Activated naive CD8-positive, alpha-beta T cell treated with anti-CD3 and anti-CD28 coated beads, Interleukin-2, amount 50 U/mL, for 16 hours (primary cell): ENCODE results near the gene CCDC178.
"Not testable (repeated sequence)": the region's sequence is repeated elsewhere in the genome, so short reads cannot be mapped to it uniquely, and the experiment has no call there.

Experiments used
- DNase-seq: peaks from one replicate; pipeline ENCODE4 v3.0.0-alpha.2; 2020; ENCODE audit warnings: low read depth, low spot score

CCDC178 gene

GRCh38 chr18:33355263-33355662 lies 85.3 kb downstream of the CCDC178 start:
- DNase-seq: no peak

- DNase-seq: no peak
These were observed 90.3 kb downstream of the CCDC178 start for GRCh38 chr18:33350256-33350655.

GRCh38 chr18:33339733-33340132 lies 100.8 kb downstream of the CCDC178 start:
- not testable (repeated sequence) for DNase-seq

DNA sequence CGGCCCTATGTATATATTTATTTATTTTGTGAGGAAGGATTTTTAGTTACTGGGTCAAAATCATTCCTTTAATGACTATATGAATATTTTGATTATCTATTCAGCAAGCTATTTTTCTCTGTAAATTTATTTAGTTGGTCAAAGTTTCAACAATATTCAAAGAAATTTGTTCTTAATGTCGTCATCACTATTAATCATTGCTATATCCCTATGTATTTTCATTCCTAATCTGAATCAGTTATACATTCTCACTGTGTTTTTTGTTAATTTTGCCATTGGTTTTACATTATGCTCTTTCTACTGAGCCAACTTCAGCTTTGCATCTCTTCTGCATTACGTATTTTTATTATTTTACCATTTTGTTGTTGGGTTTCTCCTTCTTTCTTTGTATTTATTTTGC lies 105.7 kb downstream of the CCDC178 start:
- DNase-seq: no peak

GRCh38 chr18:33330711-33331110 lies 109.8 kb downstream of the CCDC178 start:
- no peak for DNase-seq

DNA sequence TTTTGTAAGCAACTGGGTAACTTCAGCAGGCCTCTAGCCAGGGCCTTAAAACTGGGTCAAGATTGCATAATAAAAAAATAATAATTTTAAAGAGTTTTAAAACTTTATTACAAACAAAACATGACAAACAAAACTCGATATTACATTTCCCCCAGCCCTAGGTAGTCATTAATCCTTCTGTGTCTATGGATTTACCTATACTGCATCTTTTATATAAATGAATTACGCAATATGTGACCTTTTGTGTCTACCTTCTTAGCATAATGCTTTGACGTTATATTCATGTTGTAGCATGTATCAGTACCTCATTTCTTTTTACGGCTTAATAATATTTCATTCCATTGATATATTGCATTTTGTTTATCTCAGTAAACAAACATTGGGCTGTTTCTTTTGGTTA lies 113.5 kb downstream of the CCDC178 start:
- DNase-seq: no peak

DNA sequence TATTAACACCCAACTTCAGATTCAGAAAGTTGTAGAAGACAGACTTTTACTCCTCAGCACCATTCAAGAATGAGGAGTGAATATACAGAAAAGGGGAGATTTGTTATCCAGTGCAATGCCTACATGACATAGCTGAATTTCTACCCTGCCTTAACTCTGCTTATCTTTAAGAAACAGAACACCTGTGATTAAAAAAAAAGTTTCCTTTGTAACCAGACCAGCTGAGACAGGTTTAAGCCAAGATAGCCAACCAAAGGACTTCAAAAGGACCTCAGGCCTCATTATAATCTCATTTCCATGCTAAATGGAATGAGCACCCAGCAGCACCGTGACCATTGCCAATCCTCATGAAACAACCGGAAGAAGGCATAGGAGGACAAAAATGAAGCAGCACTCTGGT lies 122.9 kb downstream of the CCDC178 start:
- DNase-seq: no peak

- DNase-seq: no peak
These were observed 124.4 kb downstream of the CCDC178 start for GRCh38 chr18:33316146-33316587.

GRCh38 chr18:33307520-33307919 lies 133.0 kb downstream of the CCDC178 start:
- no peak for DNase-seq

- no peak for DNase-seq
These were observed 136.2 kb downstream of the CCDC178 start for GRCh38 chr18:33304277-33304676.

DNA sequence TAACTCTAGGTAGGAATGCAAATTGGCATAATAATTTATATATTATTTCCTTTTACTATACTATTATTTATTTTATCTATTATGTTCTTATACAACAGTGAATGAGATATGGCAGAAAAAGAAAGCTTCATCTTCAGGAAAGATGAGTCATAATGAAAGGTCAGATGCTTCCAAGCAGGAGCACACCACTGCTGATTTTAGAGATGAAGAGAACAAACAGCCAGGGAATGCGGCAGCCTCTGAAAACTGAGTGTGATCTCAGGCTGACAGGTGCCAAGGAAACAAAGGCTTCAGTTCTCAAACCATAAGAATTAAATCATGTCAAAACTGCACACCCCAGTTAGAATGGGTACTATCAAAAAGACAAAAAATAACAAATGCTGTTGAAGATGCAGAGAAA lies 149.0 kb downstream of the CCDC178 start:
- no peak for DNase-seq

GRCh38 chr18:33288082-33288716 lies 152.3 kb downstream of the CCDC178 start:
- no peak for DNase-seq

DNA sequence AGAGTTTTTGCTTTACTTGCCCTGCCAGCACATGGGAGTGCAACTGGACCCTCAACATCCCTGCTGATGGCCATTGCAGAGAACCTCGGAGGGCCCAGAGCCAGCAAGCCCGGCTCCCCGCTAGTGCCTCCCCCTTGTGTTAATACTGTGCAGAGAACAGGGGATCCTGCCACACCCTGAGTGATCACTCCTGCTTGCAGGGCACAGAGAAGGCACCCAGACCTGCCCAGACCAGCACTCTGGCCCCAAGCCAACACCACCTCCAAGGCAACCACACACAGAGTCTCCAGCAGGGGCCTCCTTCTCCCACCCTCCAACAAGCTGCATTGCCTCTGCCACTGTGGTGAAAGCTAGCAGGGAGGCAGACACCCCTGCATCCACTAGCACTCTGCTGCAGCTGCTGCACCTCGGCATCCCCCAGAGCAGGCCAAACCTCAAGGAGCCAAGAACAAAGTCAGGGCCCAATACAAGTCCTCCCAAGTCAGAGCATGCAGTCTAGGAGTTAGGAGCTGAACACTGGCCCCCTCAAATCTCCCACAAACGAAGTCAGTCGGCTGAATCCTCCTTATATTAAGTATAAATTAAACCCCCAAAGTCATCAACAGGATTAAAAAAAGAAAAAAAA lies 157.7 kb downstream of the CCDC178 start:
- no peak for DNase-seq

DNA sequence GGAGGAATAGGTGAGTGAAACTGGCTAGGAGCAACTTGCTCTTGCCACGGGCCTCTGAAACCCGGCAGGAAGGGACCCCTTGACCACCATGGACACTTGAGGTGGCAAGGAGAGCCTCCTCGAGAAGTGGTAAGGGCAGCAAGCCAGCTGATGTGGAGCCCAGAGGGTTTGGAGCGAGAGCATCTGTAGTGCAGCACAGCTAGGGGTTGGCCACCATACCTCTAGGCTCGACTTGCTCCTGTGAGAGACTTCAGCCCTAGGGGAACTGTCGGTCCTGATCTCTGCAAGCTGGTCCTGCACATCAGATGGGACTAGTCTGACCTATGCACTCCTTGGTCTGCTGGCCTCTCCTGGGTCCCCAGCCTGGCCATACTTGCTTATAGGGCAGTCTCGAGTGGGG lies 158.4 kb downstream of the CCDC178 start:
- DNase-seq: no peak

- no peak for DNase-seq
These were observed 163.1 kb downstream of the CCDC178 start for GRCh38 chr18:33277431-33277830.

DNA sequence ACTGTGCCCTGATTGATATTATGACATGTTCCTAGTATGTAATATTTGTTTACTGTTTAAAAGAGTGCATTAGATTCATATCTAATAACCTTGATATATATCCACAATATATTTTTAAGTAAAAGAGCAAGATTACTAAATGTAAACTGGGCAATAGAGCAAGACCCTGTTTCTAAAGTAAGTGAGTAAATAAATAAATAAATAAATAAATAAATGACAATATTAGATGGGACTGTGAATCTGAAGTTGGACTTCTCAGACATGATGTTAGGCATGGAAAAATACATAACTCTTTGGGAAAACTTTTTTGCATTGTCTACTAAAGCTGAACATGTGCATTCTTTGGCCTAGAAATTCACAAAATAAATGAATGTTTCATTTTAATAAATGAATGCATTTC lies 164.7 kb downstream of the CCDC178 start:
- no peak for DNase-seq

DNA sequence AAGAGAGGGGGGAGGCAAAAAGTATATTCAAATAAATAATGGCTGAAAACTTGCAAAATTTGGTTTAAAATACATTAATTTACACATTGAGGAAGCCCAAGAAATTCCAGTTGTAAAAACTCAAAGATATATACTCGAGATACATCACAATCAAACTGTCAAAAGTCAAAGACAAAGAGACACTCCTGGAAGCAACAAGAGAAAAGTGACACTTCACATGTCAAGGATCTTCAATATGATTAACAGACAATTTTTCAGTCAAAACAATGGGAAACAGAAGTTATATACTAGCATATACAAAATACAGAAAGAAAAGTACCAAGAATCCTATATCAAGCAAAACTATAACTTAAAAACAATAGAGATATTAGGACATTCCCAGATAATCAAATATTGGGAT lies 170.2 kb downstream of the CCDC178 start:
- DNase-seq: no peak

DNA sequence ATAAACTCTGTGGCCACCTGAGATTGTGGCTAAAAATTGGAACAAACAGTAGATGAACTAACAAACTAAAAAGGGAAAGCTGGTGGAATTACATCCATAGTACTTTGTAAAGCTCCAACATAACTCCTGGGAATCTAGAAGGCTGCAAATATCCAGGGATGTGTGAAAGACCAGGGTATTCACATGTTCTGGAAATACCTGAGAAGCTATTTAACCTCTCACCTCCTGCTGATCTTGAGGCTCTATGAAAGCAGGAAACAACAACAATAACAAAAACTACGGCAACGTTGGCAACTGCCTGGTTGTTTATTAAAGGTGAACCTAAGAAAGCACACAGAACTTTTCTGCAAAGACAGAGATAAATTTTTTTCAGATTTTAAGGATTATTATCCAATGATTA lies 171.3 kb downstream of the CCDC178 start:
- no peak for DNase-seq

GRCh38 chr18:33264566-33264965 lies 176.0 kb downstream of the CCDC178 start:
- no peak for DNase-seq

GRCh38 chr18:33239298-33239697 lies 201.2 kb downstream of the CCDC178 start:
- no peak for DNase-seq

DNA sequence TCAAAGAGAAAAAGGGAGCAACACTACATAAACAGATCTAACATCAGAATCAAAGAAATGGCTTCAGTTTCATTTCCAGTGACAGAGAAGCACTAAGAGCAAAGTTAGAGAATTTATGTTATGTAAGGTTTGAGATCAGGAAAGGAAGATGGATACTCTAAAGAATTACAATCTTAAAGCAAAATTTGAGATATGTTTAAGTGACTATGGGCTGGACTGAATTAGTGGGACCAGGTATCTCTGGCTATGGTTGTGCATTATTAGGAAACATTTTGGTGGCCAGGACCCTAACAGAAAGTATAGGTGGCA lies 208.2 kb downstream of the CCDC178 start:
- DNase-seq: no peak

DNA sequence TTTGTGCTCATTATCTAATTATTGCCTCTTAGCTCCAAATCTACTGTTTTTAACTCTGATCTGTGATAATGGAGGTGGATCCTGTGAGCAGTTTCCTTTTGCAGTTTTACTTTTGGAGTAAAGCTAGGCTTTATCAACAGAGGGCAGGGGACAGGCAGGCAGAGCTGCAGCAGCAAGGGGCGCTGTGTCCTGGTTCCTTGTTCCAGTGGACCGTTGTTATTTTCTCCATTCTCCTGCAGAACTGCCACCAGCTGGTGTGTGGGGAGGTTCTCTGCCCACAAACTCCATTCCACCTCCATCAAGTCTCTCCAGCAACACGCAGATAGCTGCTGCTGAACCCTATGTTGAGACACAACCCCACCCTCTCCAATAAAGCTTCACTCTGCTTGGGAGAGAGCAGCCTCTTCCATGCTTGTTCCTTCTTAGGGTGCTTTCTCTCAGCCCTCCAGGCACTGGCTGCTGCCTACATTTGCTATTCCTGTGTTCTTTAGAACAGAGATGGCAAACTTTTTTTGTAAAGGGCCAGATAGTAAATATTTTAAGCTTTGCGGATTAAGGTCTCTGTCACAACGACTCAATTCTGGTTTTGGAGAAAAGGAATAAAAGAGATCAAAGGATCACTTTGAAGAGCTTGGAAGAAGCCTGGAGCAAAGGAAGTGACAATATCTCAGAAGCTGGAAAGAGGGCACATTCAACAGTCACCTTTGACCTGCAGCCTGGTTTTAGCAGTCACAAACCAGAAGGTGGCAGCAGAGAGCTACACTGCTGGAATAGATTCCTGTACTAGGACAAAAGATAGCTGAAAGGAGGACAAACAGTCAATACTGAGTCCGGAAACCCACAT lies 208.8 kb downstream of the CCDC178 start:
- DNase-seq: no peak

DNA sequence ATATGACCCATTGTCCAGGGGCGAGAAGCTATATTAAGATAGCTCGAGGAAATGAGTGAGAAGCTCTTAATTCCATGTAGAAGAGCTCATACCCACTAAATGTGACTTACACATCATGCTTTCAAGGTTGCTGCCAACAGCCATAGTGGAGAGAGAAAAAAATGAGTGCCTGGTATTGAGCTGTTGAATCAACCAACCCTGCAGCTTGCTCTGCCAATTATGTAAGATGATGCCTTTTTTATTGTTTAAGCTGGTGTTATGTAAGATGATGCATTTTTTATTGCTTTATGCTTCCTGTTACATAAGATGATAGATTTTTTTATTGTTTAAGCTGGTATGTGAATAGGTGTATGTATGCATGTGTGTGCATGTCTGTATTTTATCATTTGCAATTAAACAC lies 228.2 kb downstream of the CCDC178 start:
- DNase-seq: no peak
